ENCODE measurements around the gene NOLC1.

- TF ChIP-seq CTCF (IDR thresholded peaks at IDR 0.05; ENCODE audit: low read length) (no peak), EZH2 (IDR thresholded peaks at IDR 0.05; ENCODE audit: borderline replicate concordance, low read length) (no peak)
Observed at GRCh38 chr10:102121739-102122372, 30.3 kb upstream of the NOLC1 start.

Data from OCI-LY1 (cell line).